Activated gamma-delta T cell (primary cell): Measurements from ENCODE around the gene NRG3.

Experiments
- DNase-seq: peaks from one replicate; lab custom pipeline; 2025; lab: John Stamatoyannopoulos, UW

NRG3 gene

GRCh38 chr10:82817676-82818422 lies 942.9 kb downstream of the NRG3 start:
- DNase-seq = no peak

GRCh38 chr10:82821043-82821442 lies 946.0 kb downstream of the NRG3 start:
- no peak for DNase-seq

GRCh38 chr10:82826132-82826531 lies 951.1 kb downstream of the NRG3 start:
- no peak for DNase-seq

GRCh38 chr10:82827901-82828300 lies 952.9 kb downstream of the NRG3 start:
- DNase-seq = no peak

GRCh38 chr10:82847242-82847641 lies 972.2 kb downstream of the NRG3 start:
- DNase-seq = no peak

- no peak for DNase-seq
Observed at GRCh38 chr10:82850191-82850590, 975.2 kb downstream of the NRG3 start.

- DNase-seq = no peak
Observed at GRCh38 chr10:82856957-82857613, 982.1 kb downstream of the NRG3 start.

GRCh38 chr10:82861889-82862288 lies 986.9 kb downstream of the NRG3 start:
- no peak for DNase-seq

GRCh38 chr10:82865366-82865765 lies 990.4 kb downstream of the NRG3 start:
- no peak for DNase-seq

GRCh38 chr10:82866424-82867020 lies 991.5 kb downstream of the NRG3 start:
- no peak for DNase-seq

- DNase-seq = no peak
Observed at GRCh38 chr10:82867056-82867455, 992.1 kb downstream of the NRG3 start.

- no peak for DNase-seq
Observed at GRCh38 chr10:82874671-82875070, 999.7 kb downstream of the NRG3 start.

- no peak for DNase-seq
Observed at GRCh38 chr10:82880776-82881290, 1005.8 kb downstream of the NRG3 start.

- DNase-seq = no peak
Observed at GRCh38 chr10:82882722-82883121, 1007.7 kb downstream of the NRG3 start.

GRCh38 chr10:82883603-82884002 lies 1008.6 kb downstream of the NRG3 start:
- DNase-seq = no peak

- DNase-seq = no peak
Observed at GRCh38 chr10:82887488-82887887, 1012.5 kb downstream of the NRG3 start.

GRCh38 chr10:82888809-82889455 lies 1013.9 kb downstream of the NRG3 start:
- DNase-seq = no peak

GRCh38 chr10:82889728-82890127 lies 1014.7 kb downstream of the NRG3 start:
- no peak for DNase-seq

- no peak for DNase-seq
Observed at GRCh38 chr10:82890573-82890972, 1015.6 kb downstream of the NRG3 start.

- no peak for DNase-seq
Observed at GRCh38 chr10:82908096-82908495, 1033.1 kb downstream of the NRG3 start.

- DNase-seq = no peak
Observed at GRCh38 chr10:82908751-82909150, 1033.8 kb downstream of the NRG3 start.

- DNase-seq = no peak
Observed at GRCh38 chr10:82910301-82910700, 1035.3 kb downstream of the NRG3 start.
